Pancreas (tissue), 10 donors: ENCODE data around the gene GLTP. TPM values are rescaled to one million over a fixed set of nuclear protein-coding genes. Genes with fewer than 3 reads are reported as not detected.

Experiments used
- ATAC-seq, 4 donors: fragments of 200-7000 bp; cut with Tn5 transposase; one replicate each; pipeline versions ENCODE4 v1.8.0 to v1.9.1; 2020; ENCODE audit warnings: mild to moderate bottlenecking in 4 of 4, moderate library complexity in 4 of 4
- DNase-seq, 6 donors: peaks; one replicate each; pipeline ENCODE4 v3.0.0-alpha.2; 2020
- FAIRE-seq: peaks from 2 replicates; lab custom pipeline; 2012; peaks lifted over from hg19 to GRCh38; lab: Jason Lieb, UNC
- H3K27ac ChIP-seq, 4 donors: fragments of 200-600 bp; sonication (generic); 1 replicate in 3 of 4; 2 replicates in 1 of 4; pipeline versions ENCODE4 v1.5.0 to v1.8.0; 2020
- H3K27me3 ChIP-seq, 4 donors: fragments of 200-600 bp; one replicate each; pipeline ENCODE4 v1.8.0; 2021
- H3K36me3 ChIP-seq, 3 donors: fragments of 200-600 bp; sonication (generic) in 1 of 3; one replicate each; pipeline versions ENCODE4 v1.5.0 to v1.8.0; 2020 to 2021
- H3K4me1 ChIP-seq, 3 donors: fragments of 200-600 bp; one replicate each; pipeline ENCODE4 v1.8.0; 2021
- H3K4me3 ChIP-seq, 4 donors: fragments of 200-600 bp; sonication (generic) in 2 of 4; one replicate each; pipeline versions ENCODE4 v1.5.0 to v1.8.0; 2020 to 2021
- H3K9me3 ChIP-seq, 4 donors: fragments of 200-600 bp; one replicate each; pipeline ENCODE4 v1.8.0; 2021
- CTCF ChIP-seq, 4 donors: fragments of 200-600 bp; sonication (generic) in 3 of 4; IDR thresholded peaks; one replicate each; pipeline versions ENCODE4 v1.5.0 to v1.8.0; 2021; ENCODE audit warnings: antibody characterized with exemption in 4 of 4
- WGBS, 2 donors: extraction: QIAGEN DNeasy Blood & Tissue Kit; methylation state at CpG; one replicate each; pipeline ENCODE4 v1.1.7; 2013; 5-methylcytosine and 5-hydroxymethylcytosine counted together
- intact Hi-C, 3 donors: fragments of 100-400 bp; cut with DNase I; formaldehyde crosslinking; loops; one replicate each; pipeline versions ENCODE4 v1.11.1 to v1.14.2; 2022
- polyA plus RNA-seq, 2 donors: library from polyadenylated mRNA; stranded (reverse); fragments of 200-250 nt; gene quantifications; one replicate each; pipeline ENCODE4 v1.2.3, GENCODE V29; 2013
- total RNA-seq, 6 donors: library from RNA; stranded (reverse); fragmentation: NEBNext Ultra II Directional in 4 of 6; extraction: Animal tissue kit (Norgen Biotek cat#: 25700) in 4 of 6; gene quantifications; one replicate each; pipeline versions ENCODE4 v1.2.1 to v1.2.4, GENCODE V29; 2021 to 2023
- donor health status: healthy with polysubstance abuse.
- donor health status: DM: no; HTN: no; CAD: no; lungs with moderate emphysema.
- donor health status: DM: no; HTN: no; CAD: no.
- donor health status: control.
- donor health status: control.
- donor health status: Bipolar disorder and iron deficiency.
- donor health status: DM: yes; HTN: yes; CAD: no.
- donor health status: DM: no; HTN: no; CAD: no.
- donor health status: DM: no; HTN: no; CAD: no.
- donor health status: DM: yes; HTN: yes; CAD: no.

Gene GLTP
- total and polyA plus RNA-seq, 8 donors: 14.7 to 24.9 (median 16.8) TPM

DNA sequence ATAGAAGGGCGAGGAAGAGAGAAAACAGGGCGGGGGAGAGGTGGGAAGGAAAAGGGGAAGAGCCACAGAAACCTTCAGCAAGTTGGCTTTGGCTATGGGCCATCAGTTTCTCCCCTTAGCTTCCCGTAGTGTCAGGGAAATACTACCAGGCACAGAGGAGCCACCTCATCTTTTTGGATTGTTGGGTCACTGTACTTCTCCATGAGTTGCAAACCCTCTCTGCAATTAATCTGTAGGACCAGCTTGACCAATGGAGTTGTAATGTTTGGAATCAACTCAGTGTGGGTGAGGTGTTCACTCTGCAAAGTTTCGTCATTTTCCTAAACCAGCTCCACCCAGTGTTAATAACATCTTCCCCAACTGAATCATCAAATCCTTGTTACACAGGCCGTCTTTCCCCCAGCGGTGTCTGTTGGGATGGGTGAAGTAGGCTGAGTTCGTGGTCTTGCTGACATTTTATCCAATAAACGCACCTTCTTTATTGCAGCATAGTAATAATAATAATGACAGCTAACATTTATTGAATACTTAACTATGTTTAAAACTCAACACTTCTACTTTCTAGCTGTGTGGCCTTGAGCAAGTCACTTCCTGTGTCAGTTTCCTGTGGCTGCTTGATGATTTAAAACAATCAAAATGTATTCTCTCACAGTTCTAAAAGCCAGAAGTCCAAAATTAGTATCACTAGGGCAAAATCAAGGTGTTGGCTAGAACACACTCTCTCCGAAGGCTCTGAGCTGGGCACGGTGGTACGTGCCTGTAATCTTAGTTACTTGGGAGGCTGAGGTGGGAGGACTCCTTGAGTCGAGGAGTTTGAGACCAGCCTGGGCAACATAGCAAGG, 8.1 kb upstream of the GLTP start:
- Histone ChIP-seq H3K27me3 (no peaks in the 10 kb centered on the region), H3K27ac (peak overlapping the region in 2 of 4 donors; percentile 11 to 28), H3K9me3 (no peaks in the 10 kb centered on the region), H3K4me3 (no peak overlapping the region), H3K4me1 (no peaks in the 10 kb centered on the region), H3K36me3 (no peaks in the 10 kb centered on the region)
- ATAC-seq: peak in 3 of 4 donors; percentile 25 to 69 (median 34)
- no peak for DNase-seq
- intact Hi-C loops: loop anchor here in 1 of 3 donors (10.0 kb wide), 1 partner anchor 74 kb away; no protein-coding TSS in a partner anchor
- WGBS, 2 donors: 64 to 67% methylated on average over 12 of the region's 12 CpGs
- TF ChIP-seq CTCF (IDR thresholded peaks at IDR 0.05): no peak
- no peak for FAIRE-seq

GRCh38 chr12:109885616-109886015, 5.3 kb upstream of the GLTP start:
- intact Hi-C loops: loop anchor here in 1 of 3 donors (10.0 kb wide), 1 partner anchor 71 kb away; no protein-coding TSS in a partner anchor
- Histone ChIP-seq H3K9me3 (no peaks in the 10 kb centered on the region), H3K27me3 (no peaks in the 10 kb centered on the region), H3K4me1 (peaks cover 0 to 3% (median 0%) of the 10 kb centered on the region in 3 donors), H3K36me3 (no peaks in the 10 kb centered on the region), H3K27ac (no peak overlapping the region), H3K4me3 (no peak overlapping the region)
- no peak for DNase-seq
- no peak for FAIRE-seq
- ATAC-seq: no peak
- TF ChIP-seq CTCF (IDR thresholded peaks at IDR 0.05): no peak
- 68 to 69% methylated on average over 10 of the region's 10 CpGs for WGBS, 2 donors

DNA sequence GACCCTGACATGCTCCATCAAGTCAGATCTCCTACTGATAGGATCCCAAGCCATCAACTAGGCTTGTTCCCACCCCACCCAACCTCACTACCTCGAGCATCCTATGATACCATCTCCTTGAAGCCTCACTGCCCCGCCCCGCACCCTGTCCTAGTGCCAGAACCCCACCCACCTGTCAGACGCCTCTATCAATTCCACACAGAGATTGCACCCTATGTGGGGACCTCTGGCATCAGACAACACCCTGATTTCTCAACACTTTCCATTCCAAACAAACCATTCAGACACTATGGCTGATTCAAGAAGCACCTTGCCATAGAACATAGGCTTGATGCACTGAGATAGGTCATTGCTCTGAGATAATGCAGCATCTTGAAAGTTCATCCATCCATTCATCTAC, 3.1 kb upstream of the GLTP start:
- H3K36me3 ChIP-seq: no peaks in the 10 kb centered on the region
- DNase-seq (no peak), FAIRE-seq (no peak), ATAC-seq (no peak)
- H3K4me3 ChIP-seq: no peak overlapping the region
- H3K27me3 ChIP-seq: no peaks in the 10 kb centered on the region
- 58 to 66% methylated on average over 4 of the region's 4 CpGs for WGBS, 2 donors
- peaks cover 0 to 8% (median 7%) of the 10 kb centered on the region in 3 donors for H3K4me1 ChIP-seq
- H3K9me3 ChIP-seq: no peaks in the 10 kb centered on the region
- intact Hi-C loops: loop anchor here in 1 of 3 donors (10.0 kb wide), 1 partner anchor 69 kb away; no protein-coding TSS in a partner anchor
- TF ChIP-seq CTCF (IDR thresholded peaks at IDR 0.05): no peak
- H3K27ac ChIP-seq: no peak overlapping the region

DNA sequence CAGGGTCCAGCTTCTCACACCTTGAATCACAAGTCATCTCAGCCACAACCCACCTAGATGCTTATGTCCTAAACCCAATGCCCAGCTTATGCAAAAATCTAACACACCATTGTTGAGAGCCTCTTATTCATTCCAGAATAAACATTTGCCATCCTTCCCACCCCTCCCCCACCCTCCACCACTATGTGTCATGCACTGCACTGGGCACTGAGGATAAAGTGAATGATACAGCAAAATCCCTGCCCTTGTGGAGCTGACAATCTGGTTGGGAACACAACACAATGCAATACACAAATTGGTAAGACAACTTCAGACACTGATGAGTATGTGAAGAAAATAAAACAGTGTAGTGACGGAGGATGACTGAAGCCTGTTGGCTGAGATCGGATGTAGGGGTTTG, 1.4 kb upstream of the GLTP start:
- no peak overlapping the region for H3K27ac ChIP-seq
- intact Hi-C loops: loop anchor here in 1 of 3 donors (10.0 kb wide), 1 partner anchor 67 kb away; no protein-coding TSS in a partner anchor
- peaks cover 0 to 13% (median 7%) of the 10 kb centered on the region in 3 donors for H3K4me1 ChIP-seq
- DNase-seq: no peak
- no peak for FAIRE-seq
- no peaks in the 10 kb centered on the region for H3K27me3 ChIP-seq
- no peak for ATAC-seq
- WGBS, 2 donors: 85 to 96% methylated on average over 2 of the region's 2 CpGs
- H3K9me3 ChIP-seq: no peaks in the 10 kb centered on the region
- no peak overlapping the region for H3K4me3 ChIP-seq
- TF ChIP-seq CTCF (IDR thresholded peaks at IDR 0.05): no peak
- no peaks in the 10 kb centered on the region for H3K36me3 ChIP-seq
